Fibroblast of mammary gland (primary cell): ENCODE data around the gene ATF7.
A peak's percentile ranks its signal among the peaks of the same experiment; 100 is the strongest.

Experiments used
- DNase-seq: peaks from one replicate; pipeline ENCODE4 v3.0.0-alpha.2; 2010; ENCODE audit warnings: low read depth
- H3K4me3 ChIP-seq: 2 replicates; pipeline ENCODE4 v1.5.1; 2011; ENCODE audit warnings: low read depth, mild to moderate bottlenecking, low read length, moderate library complexity; ENCODE audit not compliant: control insufficient read depth
- TF ChIP-seq, protein P1 (sequence below): conservative IDR thresholded peaks from 2 replicates; pipeline ENCODE4 v1.5.1; 2011; ENCODE audit warnings: low read depth, low read length, inconsistent platforms; ENCODE audit not compliant: control insufficient read depth, insufficient read depth

ATF7 gene

DNA sequence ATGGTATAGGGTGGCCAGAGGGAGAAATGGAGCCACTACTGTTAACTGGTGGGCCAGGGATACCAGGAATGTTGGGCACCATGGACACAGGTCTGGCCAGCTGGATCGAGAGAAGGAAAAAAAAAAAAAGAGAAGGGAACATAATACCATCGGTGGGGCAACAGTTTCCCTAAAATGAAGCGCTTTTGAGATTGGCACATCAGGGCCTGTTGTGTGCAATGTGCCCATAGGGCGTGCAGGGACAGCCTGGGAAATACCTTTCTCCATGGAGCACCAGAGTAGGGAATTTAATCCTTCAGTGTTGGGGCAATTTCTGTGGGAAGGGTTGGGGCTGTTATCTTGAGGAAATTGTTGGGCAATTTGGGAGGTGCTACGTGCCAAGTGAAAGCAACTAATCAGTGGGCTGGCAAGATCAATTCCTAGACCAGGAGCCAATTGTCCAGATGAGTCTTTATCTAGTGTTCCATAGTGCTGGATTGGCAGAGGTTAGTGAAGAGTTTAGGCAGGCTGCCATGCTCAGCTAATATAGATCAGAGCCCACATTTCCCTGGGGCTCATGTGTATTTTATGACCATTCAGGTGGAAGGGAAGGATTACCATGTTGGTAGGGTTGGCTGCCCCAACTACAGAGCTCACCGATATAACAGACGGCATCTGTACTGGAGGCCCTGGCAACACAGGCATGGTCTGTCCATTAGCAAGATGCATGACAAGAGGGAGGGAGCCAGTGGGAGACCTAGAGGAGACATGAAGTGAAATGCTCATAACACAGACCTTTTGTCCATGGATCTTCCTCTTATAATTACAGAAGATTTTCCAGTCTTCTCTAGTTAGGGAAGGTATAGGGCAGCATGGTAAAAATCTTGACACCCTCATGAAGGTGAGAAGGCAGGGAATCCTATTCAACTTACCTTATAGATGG lies 93.4 kb downstream of the ATF7 start:
- no peak overlapping the region for H3K4me3 ChIP-seq
- TF ChIP-seq, protein P1, sequence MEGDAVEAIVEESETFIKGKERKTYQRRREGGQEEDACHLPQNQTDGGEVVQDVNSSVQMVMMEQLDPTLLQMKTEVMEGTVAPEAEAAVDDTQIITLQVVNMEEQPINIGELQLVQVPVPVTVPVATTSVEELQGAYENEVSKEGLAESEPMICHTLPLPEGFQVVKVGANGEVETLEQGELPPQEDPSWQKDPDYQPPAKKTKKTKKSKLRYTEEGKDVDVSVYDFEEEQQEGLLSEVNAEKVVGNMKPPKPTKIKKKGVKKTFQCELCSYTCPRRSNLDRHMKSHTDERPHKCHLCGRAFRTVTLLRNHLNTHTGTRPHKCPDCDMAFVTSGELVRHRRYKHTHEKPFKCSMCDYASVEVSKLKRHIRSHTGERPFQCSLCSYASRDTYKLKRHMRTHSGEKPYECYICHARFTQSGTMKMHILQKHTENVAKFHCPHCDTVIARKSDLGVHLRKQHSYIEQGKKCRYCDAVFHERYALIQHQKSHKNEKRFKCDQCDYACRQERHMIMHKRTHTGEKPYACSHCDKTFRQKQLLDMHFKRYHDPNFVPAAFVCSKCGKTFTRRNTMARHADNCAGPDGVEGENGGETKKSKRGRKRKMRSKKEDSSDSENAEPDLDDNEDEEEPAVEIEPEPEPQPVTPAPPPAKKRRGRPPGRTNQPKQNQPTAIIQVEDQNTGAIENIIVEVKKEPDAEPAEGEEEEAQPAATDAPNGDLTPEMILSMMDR: no peak
- no peak for DNase-seq

DNA sequence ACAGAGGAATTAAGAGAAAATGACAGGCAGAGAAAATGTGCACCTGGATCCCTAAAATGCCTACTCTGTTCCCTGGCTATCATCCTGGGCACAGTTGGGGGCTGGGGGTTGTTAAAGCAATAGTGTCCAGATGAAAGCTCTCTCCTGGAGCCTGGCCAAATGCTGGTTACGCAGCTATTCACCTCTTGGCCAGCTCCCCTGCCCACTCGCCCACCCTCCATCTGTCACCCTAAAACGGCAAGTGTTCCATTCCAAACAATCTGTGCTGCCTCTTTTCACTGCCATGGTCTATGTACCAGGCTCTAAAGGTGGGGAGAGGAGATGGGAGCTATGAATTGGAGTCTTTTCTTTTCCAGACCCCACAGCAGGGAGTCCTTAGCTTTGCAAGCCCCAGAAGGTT lies 94.2 kb downstream of the ATF7 start:
- no peak overlapping the region for H3K4me3 ChIP-seq
- DNase-seq: no peak
- TF ChIP-seq, protein P1: no peak

DNA sequence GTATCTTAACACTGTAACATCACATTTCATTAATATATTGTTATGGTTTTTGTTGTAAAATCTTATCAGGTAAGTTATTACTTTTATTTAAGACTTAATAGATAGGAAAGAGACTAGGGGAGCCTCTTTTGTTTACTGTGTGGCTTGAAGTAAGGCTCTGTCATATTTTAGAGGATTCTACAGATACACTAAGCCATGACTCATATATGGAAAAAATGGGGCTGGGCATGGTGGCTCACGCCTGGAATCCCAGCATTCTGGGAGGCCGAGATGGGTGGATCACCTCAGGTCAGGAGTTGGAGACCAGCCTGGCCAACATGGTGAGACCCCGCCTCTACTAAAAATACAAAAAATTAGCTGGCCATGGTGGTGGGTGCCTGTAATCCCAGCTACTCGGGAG lies 95.3 kb downstream of the ATF7 start:
- peak; percentile 60 for DNase-seq
- TF ChIP-seq, protein P1: no peak
- H3K4me3 ChIP-seq: no peak overlapping the region

- TF ChIP-seq, protein P1: no peak
- no peak overlapping the region for H3K4me3 ChIP-seq
- no peak for DNase-seq
These were observed 96.1 kb downstream of the ATF7 start for GRCh38 chr12:53530061-53530460.

GRCh38 chr12:53524476-53524875 lies 101.7 kb downstream of the ATF7 start:
- no peak for DNase-seq
- TF ChIP-seq, protein P1: no peak
- no peak overlapping the region for H3K4me3 ChIP-seq

- DNase-seq: no peak
- TF ChIP-seq, protein P1: no peak
- H3K4me3 ChIP-seq: no peak overlapping the region
These were observed 103.1 kb downstream of the ATF7 start for GRCh38 chr12:53523131-53523530.
